HepG2 (cell line): ENCODE measurements around the gene TRAP1. TPM values are rescaled to one million over a fixed set of nuclear protein-coding genes. Genes with fewer than 3 reads are reported as not detected.

Source experiments
- CREM ChIP-seq, 2 experiments: sonication (generic) in 1 of 2; formaldehyde crosslinking in 1 of 2; IDR thresholded peaks; 2 replicates each; pipeline versions ENCODE4 v1.4.0 to v1.6.1; 2016 to 2020; ENCODE audit warnings: antibody characterized with exemption in 1 of 2, mild to moderate bottlenecking in 1 of 2, missing genetic modification reagents in 1 of 2
- ELF1 ChIP-seq: sonication (generic); formaldehyde crosslinking; IDR thresholded peaks from 2 replicates; pipeline ENCODE4 v1.4.0; 2020; ENCODE audit warnings: missing genetic modification reagents
- HIVEP1 ChIP-seq: sonication (generic); formaldehyde crosslinking; IDR thresholded peaks from 2 replicates; pipeline ENCODE4 v1.4.0; 2020; ENCODE audit warnings: mild to moderate bottlenecking, missing genetic modification reagents
- NCOA5 ChIP-seq: sonication (generic); formaldehyde crosslinking; IDR thresholded peaks from 2 replicates; pipeline ENCODE4 v1.4.0; 2020; ENCODE audit warnings: missing genetic modification reagents
- PTBP1 ChIP-seq: fragments of 200-400 bp; formaldehyde crosslinking; IDR thresholded peaks from 2 replicates; pipeline ENCODE4 v1.6.1; 2018; ENCODE audit warnings: low read length, low read depth; ENCODE audit not compliant: poor library complexity, severe bottlenecking
- TCF12 ChIP-seq, 2 experiments: fragments of 450-650 bp in 1 of 2; sonication (generic) in 1 of 2; formaldehyde crosslinking in 1 of 2; IDR thresholded peaks; 2 replicates each; pipeline versions ENCODE4 v1.6.1 to v1.8.0; 2017 to 2022; ENCODE audit warnings: antibody characterized with exemption in 1 of 2, mild to moderate bottlenecking in 1 of 2, missing genetic modification reagents in 1 of 2, moderate library complexity in 1 of 2
- TOPORS ChIP-seq: sonication (generic); formaldehyde crosslinking; IDR thresholded peaks from 2 replicates; pipeline ENCODE4 v1.8.0; 2023; ENCODE audit warnings: mild to moderate bottlenecking, missing genetic modification reagents
- ZBTB42 ChIP-seq: sonication (generic); formaldehyde crosslinking; IDR thresholded peaks from 2 replicates; pipeline ENCODE4 v1.5.0; 2020; ENCODE audit warnings: mild to moderate bottlenecking, missing genetic modification reagents
- ZFX ChIP-seq: sonication (generic); formaldehyde crosslinking; IDR thresholded peaks from 2 replicates; pipeline ENCODE4 v1.4.0; 2020; ENCODE audit warnings: mild to moderate bottlenecking, low read depth, missing genetic modification reagents, moderate library complexity
- ZNF282 ChIP-seq: fragments of 450-650 bp; IDR thresholded peaks from 2 replicates; pipeline ENCODE4 v1.6.1; 2018; ENCODE audit not compliant: partially characterized antibody
- ZNF607 ChIP-seq: sonication (generic); formaldehyde crosslinking; IDR thresholded peaks from 2 replicates; pipeline ENCODE4 v1.5.1; 2020; ENCODE audit warnings: missing genetic modification reagents, mild to moderate bottlenecking, borderline replicate concordance
- ZNF737 ChIP-seq: sonication (generic); formaldehyde crosslinking; IDR thresholded peaks from 2 replicates; pipeline ENCODE4 v1.5.0; 2020; ENCODE audit warnings: missing genetic modification reagents, mild to moderate bottlenecking, borderline replicate concordance
- ZSCAN29 ChIP-seq: sonication (generic); formaldehyde crosslinking; conservative IDR thresholded peaks from 2 replicates; pipeline ENCODE4 v1.4.0; 2020; ENCODE audit warnings: mild to moderate bottlenecking, missing genetic modification reagents
- polyA plus RNA-seq, 8 experiments: library from polyadenylated mRNA; depleted of rRNA in 3 of 8; stranded (reverse) in 7 of 8; unstranded in 1 of 8; fragments of >200 nt; fragmentation: Illumina TruSeq in 4 of 8; extraction: Trizol in 4 of 8; gene quantifications; 2 replicates each; pipeline versions ENCODE4 v1.2.1 to v1.2.3, GENCODE V29; 2011 to 2016; ENCODE audit warnings: low read depth in 4 of 8, missing spikeins in 1 of 8, mixed read lengths in 1 of 8; ENCODE audit not compliant: insufficient read depth in 1 of 8
- total RNA-seq, 5 experiments: library from RNA; depleted of rRNA; stranded (reverse); fragments of >200 nt; fragmentation: Illumina TruSeq; extraction: Trizol; gene quantifications; 2 replicates each; pipeline ENCODE4 v1.2.3, GENCODE V29; 2016; ENCODE audit warnings: low read depth in 1 of 5
- TF ChIP-seq, protein P1 (sequence below): sonication (generic); formaldehyde crosslinking; IDR thresholded peaks from 2 replicates; pipeline ENCODE4 v1.4.0; 2020; ENCODE audit warnings: missing genetic modification reagents; ENCODE audit errors: not compliant biosample characterization
- TF ChIP-seq, protein P2 (sequence below): IDR thresholded peaks from 2 replicates; pipeline ENCODE4 v1.6.1; 2016; ENCODE audit warnings: control low read depth
- TF ChIP-seq, protein P3 (sequence below): sonication (generic); formaldehyde crosslinking; IDR thresholded peaks from 2 replicates; pipeline ENCODE4 v1.8.0; 2023; ENCODE audit warnings: mild to moderate bottlenecking, missing genetic modification reagents
- TF ChIP-seq, protein P4 (sequence below): sonication (generic); formaldehyde crosslinking; IDR thresholded peaks from 2 replicates; pipeline ENCODE4 v1.9.0; 2021; ENCODE audit warnings: missing genetic modification reagents, borderline replicate concordance
- TF ChIP-seq, protein P5 (sequence below): sonication (generic); formaldehyde crosslinking; IDR thresholded peaks from 2 replicates; pipeline ENCODE4 v1.4.0; 2020; ENCODE audit warnings: mild to moderate bottlenecking, missing genetic modification reagents, borderline replicate concordance

The TRAP1 gene
- total and polyA plus RNA-seq, 2 of the 13 experiments (the other 11 are each of a cell fraction or from before 2014, with no cell fraction given) = 127 to 240 TPM

DNA sequence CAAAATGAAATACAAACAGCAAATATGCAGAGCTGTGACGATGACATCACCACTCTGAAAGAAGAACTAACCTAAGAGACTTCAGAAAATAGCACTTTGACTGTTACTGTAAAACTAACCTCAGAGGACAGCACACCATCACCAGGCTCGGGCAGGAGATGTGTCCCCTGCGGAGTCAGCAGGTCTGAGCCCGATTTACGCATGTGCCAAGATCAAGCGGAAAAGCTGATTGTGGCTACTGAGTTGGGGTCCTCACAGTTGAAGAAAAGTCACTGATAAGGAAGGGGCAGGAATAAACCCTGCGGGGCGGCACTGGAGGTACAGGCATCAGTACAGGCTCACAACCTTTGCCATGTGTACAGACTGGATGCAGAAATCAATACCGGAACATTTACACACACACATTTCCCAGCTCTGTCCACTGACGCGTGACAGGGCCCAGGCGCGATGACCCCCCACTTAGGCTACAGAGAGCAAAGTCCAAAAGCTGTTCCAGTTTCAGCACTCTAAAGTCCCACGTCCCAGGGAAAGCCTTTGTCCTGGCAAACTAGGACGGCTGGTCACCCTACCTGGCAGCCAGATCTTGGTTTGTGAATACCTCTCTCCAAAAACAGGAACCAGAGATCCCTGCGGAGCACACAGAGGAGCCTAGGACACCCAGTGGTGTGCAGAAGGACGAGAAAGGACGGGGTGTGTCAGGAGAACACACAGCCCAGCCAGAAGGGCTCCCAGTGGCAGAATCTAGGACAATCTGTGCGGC, 21.5 kb downstream of the TRAP1 start (continued):
- peak; percentile 41 for TF ChIP-seq PTBP1
- peak; percentile 85; the same call in 1 of the 2 replicates for TF ChIP-seq HIVEP1 (CRISPR knock-in tag)
- peak; percentile 98 for TF ChIP-seq ZNF607 (CRISPR knock-in tag)
- TF ChIP-seq ZNF737 (CRISPR knock-in tag) = peak; percentile 78; the same call in 1 of the 2 replicates
- TF ChIP-seq ZBTB42 = no peak
- TF ChIP-seq, protein P1, sequence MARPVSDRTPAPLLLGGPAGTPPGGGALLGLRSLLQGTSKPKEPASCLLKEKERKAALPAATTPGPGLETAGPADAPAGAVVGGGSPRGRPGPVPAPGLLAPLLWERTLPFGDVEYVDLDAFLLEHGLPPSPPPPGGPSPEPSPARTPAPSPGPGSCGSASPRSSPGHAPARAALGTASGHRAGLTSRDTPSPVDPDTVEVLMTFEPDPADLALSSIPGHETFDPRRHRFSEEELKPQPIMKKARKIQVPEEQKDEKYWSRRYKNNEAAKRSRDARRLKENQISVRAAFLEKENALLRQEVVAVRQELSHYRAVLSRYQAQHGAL (CRISPR knock-in tag) = peak; percentile 58
- TF ChIP-seq TCF12 (IDR thresholded peaks at IDR 0.05) = no peak
- peak; percentile 84 for TF ChIP-seq TCF12 (CRISPR knock-in tag; IDR thresholded peaks at IDR 0.05)
- no peak for TF ChIP-seq NCOA5 (CRISPR knock-in tag)
- TF ChIP-seq, protein P2, sequence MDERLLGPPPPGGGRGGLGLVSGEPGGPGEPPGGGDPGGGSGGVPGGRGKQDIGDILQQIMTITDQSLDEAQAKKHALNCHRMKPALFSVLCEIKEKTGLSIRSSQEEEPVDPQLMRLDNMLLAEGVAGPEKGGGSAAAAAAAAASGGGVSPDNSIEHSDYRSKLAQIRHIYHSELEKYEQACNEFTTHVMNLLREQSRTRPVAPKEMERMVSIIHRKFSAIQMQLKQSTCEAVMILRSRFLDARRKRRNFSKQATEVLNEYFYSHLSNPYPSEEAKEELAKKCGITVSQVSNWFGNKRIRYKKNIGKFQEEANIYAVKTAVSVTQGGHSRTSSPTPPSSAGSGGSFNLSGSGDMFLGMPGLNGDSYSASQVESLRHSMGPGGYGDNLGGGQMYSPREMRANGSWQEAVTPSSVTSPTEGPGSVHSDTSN (CRISPR knock-in tag) = no peak
- TF ChIP-seq, protein P3, sequence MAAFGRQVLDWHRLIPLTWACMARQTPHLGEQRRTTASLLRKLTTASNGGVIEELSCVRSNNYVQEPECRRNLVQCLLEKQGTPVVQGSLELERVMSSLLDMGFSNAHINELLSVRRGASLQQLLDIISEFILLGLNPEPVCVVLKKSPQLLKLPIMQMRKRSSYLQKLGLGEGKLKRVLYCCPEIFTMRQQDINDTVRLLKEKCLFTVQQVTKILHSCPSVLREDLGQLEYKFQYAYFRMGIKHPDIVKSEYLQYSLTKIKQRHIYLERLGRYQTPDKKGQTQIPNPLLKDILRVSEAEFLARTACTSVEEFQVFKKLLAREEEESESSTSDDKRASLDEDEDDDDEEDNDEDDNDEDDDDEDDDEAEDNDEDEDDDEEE = peak; percentile 94
- TF ChIP-seq ELF1 (CRISPR knock-in tag) = no peak; the same call in none of the 2 replicates
- TF ChIP-seq ZNF282 = no peak
- TF ChIP-seq TOPORS (CRISPR knock-in tag) = peak; percentile 86; the same call in 1 of the 2 replicates
- peak; percentile 76; the same call in 1 of the 2 replicates for TF ChIP-seq ZFX
- TF ChIP-seq, protein P4, sequence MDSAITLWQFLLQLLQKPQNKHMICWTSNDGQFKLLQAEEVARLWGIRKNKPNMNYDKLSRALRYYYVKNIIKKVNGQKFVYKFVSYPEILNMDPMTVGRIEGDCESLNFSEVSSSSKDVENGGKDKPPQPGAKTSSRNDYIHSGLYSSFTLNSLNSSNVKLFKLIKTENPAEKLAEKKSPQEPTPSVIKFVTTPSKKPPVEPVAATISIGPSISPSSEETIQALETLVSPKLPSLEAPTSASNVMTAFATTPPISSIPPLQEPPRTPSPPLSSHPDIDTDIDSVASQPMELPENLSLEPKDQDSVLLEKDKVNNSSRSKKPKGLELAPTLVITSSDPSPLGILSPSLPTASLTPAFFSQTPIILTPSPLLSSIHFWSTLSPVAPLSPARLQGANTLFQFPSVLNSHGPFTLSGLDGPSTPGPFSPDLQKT (CRISPR knock-in tag) = no peak
- 0 out of 2 replicates have a peak, but pooled peaks have one; percentile 77 for TF ChIP-seq ZSCAN29 (CRISPR knock-in tag)
- TF ChIP-seq, protein P5, sequence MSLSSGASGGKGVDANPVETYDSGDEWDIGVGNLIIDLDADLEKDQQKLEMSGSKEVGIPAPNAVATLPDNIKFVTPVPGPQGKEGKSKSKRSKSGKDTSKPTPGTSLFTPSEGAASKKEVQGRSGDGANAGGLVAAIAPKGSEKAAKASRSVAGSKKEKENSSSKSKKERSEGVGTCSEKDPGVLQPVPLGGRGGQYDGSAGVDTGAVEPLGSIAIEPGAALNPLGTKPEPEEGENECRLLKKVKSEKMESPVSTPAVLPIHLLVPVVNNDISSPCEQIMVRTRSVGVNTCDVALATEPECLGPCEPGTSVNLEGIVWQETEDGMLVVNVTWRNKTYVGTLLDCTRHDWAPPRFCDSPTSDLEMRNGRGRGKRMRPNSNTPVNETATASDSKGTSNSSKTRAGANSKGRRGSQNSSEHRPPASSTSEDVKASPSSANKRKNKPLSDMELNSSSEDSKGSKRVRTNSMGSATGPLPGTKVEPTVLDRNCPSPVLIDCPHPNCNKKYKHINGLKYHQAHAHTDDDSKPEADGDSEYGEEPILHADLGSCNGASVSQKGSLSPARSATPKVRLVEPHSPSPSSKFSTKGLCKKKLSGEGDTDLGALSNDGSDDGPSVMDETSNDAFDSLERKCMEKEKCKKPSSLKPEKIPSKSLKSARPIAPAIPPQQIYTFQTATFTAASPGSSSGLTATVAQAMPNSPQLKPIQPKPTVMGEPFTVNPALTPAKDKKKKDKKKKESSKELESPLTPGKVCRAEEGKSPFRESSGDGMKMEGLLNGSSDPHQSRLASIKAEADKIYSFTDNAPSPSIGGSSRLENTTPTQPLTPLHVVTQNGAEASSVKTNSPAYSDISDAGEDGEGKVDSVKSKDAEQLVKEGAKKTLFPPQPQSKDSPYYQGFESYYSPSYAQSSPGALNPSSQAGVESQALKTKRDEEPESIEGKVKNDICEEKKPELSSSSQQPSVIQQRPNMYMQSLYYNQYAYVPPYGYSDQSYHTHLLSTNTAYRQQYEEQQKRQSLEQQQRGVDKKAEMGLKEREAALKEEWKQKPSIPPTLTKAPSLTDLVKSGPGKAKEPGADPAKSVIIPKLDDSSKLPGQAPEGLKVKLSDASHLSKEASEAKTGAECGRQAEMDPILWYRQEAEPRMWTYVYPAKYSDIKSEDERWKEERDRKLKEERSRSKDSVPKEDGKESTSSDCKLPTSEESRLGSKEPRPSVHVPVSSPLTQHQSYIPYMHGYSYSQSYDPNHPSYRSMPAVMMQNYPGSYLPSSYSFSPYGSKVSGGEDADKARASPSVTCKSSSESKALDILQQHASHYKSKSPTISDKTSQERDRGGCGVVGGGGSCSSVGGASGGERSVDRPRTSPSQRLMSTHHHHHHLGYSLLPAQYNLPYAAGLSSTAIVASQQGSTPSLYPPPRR (CRISPR knock-in tag) = peak; percentile 92
- peak; percentile 86 for TF ChIP-seq CREM (IDR thresholded peaks at IDR 0.05)
- no peak for TF ChIP-seq CREM (CRISPR knock-in tag; IDR thresholded peaks at IDR 0.05)
